Stomach (tissue), 9 donors: ENCODE measurements around the gene SLC41A2. TPM values are rescaled to one million over a fixed set of nuclear protein-coding genes. Genes with fewer than 3 reads are reported as not detected.

Experiments used
- DNase-seq, 2 donors: peaks; one replicate each; pipeline versions ENCODE4 v3.0.0 to v3.0.0-alpha.2; 2013 to 2019
- H3K27ac ChIP-seq, 5 donors: fragments of 200-600 bp in 4 of 5; sonication (generic) in 4 of 5; one replicate each; pipeline ENCODE4 v1.5.1; 2013 to 2019; ENCODE audit warnings: mild to moderate bottlenecking in 1 of 5, moderate library complexity in 1 of 5
- H3K27me3 ChIP-seq, 3 donors: fragments of 200-600 bp; sonication (generic); one replicate each; pipeline ENCODE4 v1.5.1; 2017 to 2019; ENCODE audit warnings: mixed run types in 1 of 3
- H3K36me3 ChIP-seq, 4 donors: fragments of 200-600 bp; sonication (generic); 1 replicate in 3 of 4; 2 replicates in 1 of 4; pipeline ENCODE4 v1.5.1; 2016 to 2019
- H3K4me1 ChIP-seq, 4 donors: fragments of 200-600 bp; sonication (generic); one replicate each; pipeline ENCODE4 v1.5.1; 2016 to 2019
- H3K4me3 ChIP-seq, 4 donors: fragments of 200-600 bp; sonication (generic) in 3 of 4; one replicate each; pipeline ENCODE4 v1.5.1; 2016 to 2019; ENCODE audit warnings: mild to moderate bottlenecking in 1 of 4
- H3K9me3 ChIP-seq, 4 donors: fragments of 200-600 bp; sonication (generic); one replicate each; pipeline ENCODE4 v1.5.1; 2016 to 2019
- CTCF ChIP-seq, 7 experiments: fragments of 450-650 bp in 4 of 7; fragments of 200-600 bp in 3 of 7; sonication (generic) in 3 of 7; IDR thresholded peaks; one replicate each; pipeline ENCODE4 v1.5.1; 2016 to 2019; ENCODE audit warnings: antibody characterized with exemption in 7 of 7, control low read depth in 2 of 7, mild to moderate bottlenecking in 1 of 7
- EP300 ChIP-seq: sonication (generic); formaldehyde crosslinking; IDR thresholded peaks from one replicate; pipeline ENCODE4 v1.6.1; 2017; ENCODE audit warnings: antibody characterized with exemption
- POLR2A ChIP-seq, 4 donors: fragments of 450-650 bp; IDR thresholded peaks; one replicate each; pipeline ENCODE4 v1.6.1; 2016; ENCODE audit warnings: antibody characterized with exemption in 4 of 4, control low read depth in 2 of 4, mild to moderate bottlenecking in 1 of 4, moderate library complexity in 1 of 4
- POLR2AphosphoS5 ChIP-seq, 3 donors: sonication (generic); formaldehyde crosslinking; IDR thresholded peaks; one replicate each; pipeline ENCODE4 v1.6.1; 2016; ENCODE audit warnings: antibody characterized with exemption in 3 of 3
- WGBS, 5 donors: extraction: QIAGEN DNeasy Blood & Tissue Kit in 3 of 5; methylation state at CpG; one replicate each; pipeline versions ENCODE4 v1.1.5 to v1.1.7; 2013 to 2018; 5-methylcytosine and 5-hydroxymethylcytosine counted together
- intact Hi-C: fragments of 100-400 bp; cut with DNase I; formaldehyde crosslinking; loops from one replicate; pipeline ENCODE4 v1.15.1; 2023; ENCODE audit warnings: low total_unique reads
- polyA plus RNA-seq, 3 donors: library from polyadenylated mRNA; stranded (reverse); fragments of 200-250 nt; gene quantifications; one replicate each; pipeline ENCODE4 v1.2.3, GENCODE V29; 2013
- total RNA-seq, 5 donors: library from RNA; depleted of rRNA; stranded (reverse); fragments of >200 nt; gene quantifications; one replicate each; pipeline versions ENCODE4 v1.1.0 to v1.2.3, GENCODE V29; 2014 to 2016
- donor health status: healthy with polysubstance abuse.
- donor health status: Bipolar disorder and iron deficiency.
- donor health status: healthy.

SLC41A2 gene
- total and polyA plus RNA-seq, 8 donors = 5.4 to 208 (median 68.9) TPM

GRCh38 chr12:104910196-104910840 is 47.8 kb downstream of the SLC41A2 start:
- TF ChIP-seq CTCF (IDR thresholded peaks at IDR 0.05) (no peak), POLR2AphosphoS5 (IDR thresholded peaks at IDR 0.05) (no peak), POLR2A (IDR thresholded peaks at IDR 0.05) (no peak), EP300 (no peak)
- intact Hi-C loops = no loop called here
- Histone ChIP-seq H3K27ac (peak overlapping the region in 1 of 5 donors; percentile 34), H3K27me3 (no peaks in the 10 kb centered on the region), H3K4me3 (no peak overlapping the region), H3K9me3 (no peaks in the 10 kb centered on the region), H3K4me1 (peaks cover 0 to 18% (median 0%) of the 10 kb centered on the region in 4 donors), H3K36me3 (peaks cover 0 to 21% (median 7%) of the 10 kb centered on the region in 4 donors)
- 98 to 100% (median 100%) methylated on average over 1 of the region's 1 CpG for WGBS, 5 donors
- DNase-seq = no peak

GRCh38 chr12:104909761-104910160 is 48.3 kb downstream of the SLC41A2 start:
- 82 to 95% (median 87%) methylated on average over 2 of the region's 2 CpGs for WGBS, 5 donors
- H3K36me3 ChIP-seq = peaks cover 0 to 21% (median 7%) of the 10 kb centered on the region in 4 donors
- intact Hi-C loops = no loop called here
- H3K27ac ChIP-seq = peak overlapping the region in 1 of 5 donors; percentile 34
- DNase-seq = no peak
- no peaks in the 10 kb centered on the region for H3K27me3 ChIP-seq
- no peaks in the 10 kb centered on the region for H3K9me3 ChIP-seq
- TF ChIP-seq CTCF (IDR thresholded peaks at IDR 0.05) (no peak), POLR2A (IDR thresholded peaks at IDR 0.05) (no peak), POLR2AphosphoS5 (IDR thresholded peaks at IDR 0.05) (no peak), EP300 (no peak)
- peaks cover 0 to 16% (median 0%) of the 10 kb centered on the region in 4 donors for H3K4me1 ChIP-seq
- no peak overlapping the region for H3K4me3 ChIP-seq

Other genes with a start within 250 kb of the SLC41A2 start
- gene NOPCHAP1, start 28.0 kb upstream of the SLC41A2 start, total RNA-seq = 10 to 100 TPM in 1 of 5 donors, 1 to 10 TPM in 4; 2.6 to 29.8 (median 4.6) TPM
- 10 to 100 TPM; 14.2 to 18.1 (median 15.9) TPM for gene NOPCHAP1, start 28.0 kb upstream of the SLC41A2 start, polyA plus RNA-seq
- gene ALDH1L2, start 126.2 kb upstream of the SLC41A2 start, total RNA-seq = 1 to 10 TPM in 3 of 5 donors, under 1 TPM in 2; 0.58 to 8.9 (median 2.6) TPM
- 1 to 10 TPM in 2 of 3 donors, under 1 TPM in 1; 0.61 to 2.2 (median 1.2) TPM for gene ALDH1L2, start 126.2 kb upstream of the SLC41A2 start, polyA plus RNA-seq
- 100 to 1,000 TPM in 2 of 5 donors, 10 to 100 TPM in 3; 25.7 to 128 (median 83.1) TPM for gene WASHC4, start 149.4 kb upstream of the SLC41A2 start, total RNA-seq
- gene WASHC4, start 149.4 kb upstream of the SLC41A2 start, polyA plus RNA-seq = 1 to 10 TPM; 6.1 to 9.1 (median 7.5) TPM